Measurements from ENCODE around the gene ABTB2.

- TF ChIP-seq SP1 (IDR thresholded peaks at IDR 0.05) (no peak), NFRKB (IDR thresholded peaks at IDR 0.05) (no peak), SUZ12 (IDR thresholded peaks at IDR 0.05) (no peak)
These were observed 218.5 kb downstream of the ABTB2 start for GRCh38 chr11:34139346-34139745.

All from HEK293T (cell line).